Caco-2 (cell line): ENCODE data around the gene FAM107B. TPM values are rescaled to one million over a fixed set of nuclear protein-coding genes. Genes with fewer than 3 reads are reported as not detected.

ENCODE experiments used
- BruUV-seq: library from RNA; stranded (reverse); fragments of 400-500 nt; replicated peaks from 2 replicates; lab custom pipeline; 2021; lab: Mats Ljungman, UMichigan
- CTCF ChIA-PET: fragments of 300-600 bp; sonication (Branson Sonifier 250); formaldehyde crosslinking; loops from one replicate; lab custom pipeline; 2022; ENCODE audit warnings: antibody characterized with exemption; lab: Charles Lee
- POLR2A ChIA-PET: fragments of 300-600 bp; sonication (Branson Sonifier 250); formaldehyde crosslinking; loops from one replicate; lab custom pipeline; 2022; ENCODE audit warnings: antibody characterized with exemption; lab: Charles Lee
- DNase-seq, 2 experiments: peaks; one replicate each; pipeline versions ENCODE4 v3.0.0 to v3.0.0-alpha.2; 2020 to 2022
- H3K27me3 ChIP-seq: replicated peaks from 2 replicates; pipeline ENCODE4 v1.6.0; 2011; ENCODE audit warnings: low read length; ENCODE audit not compliant: control insufficient read depth, insufficient read depth
- H3K36me3 ChIP-seq: 2 replicates; pipeline ENCODE4 v1.5.1; 2011; ENCODE audit warnings: low read length; ENCODE audit not compliant: control insufficient read depth, insufficient read depth
- H3K4me1 ChIP-seq: fragments of 250-450 bp; sonication (Bioruptor Pico); 2 replicates; pipeline ENCODE4 v1.5.1; 2020; ENCODE audit warnings: mild to moderate bottlenecking
- H3K4me3 ChIP-seq: 2 replicates; pipeline ENCODE4 v1.5.1; 2011; ENCODE audit warnings: low read depth, mild to moderate bottlenecking, control low read depth, low read length
- H3K9me3 ChIP-seq: fragments of 250-450 bp; sonication (Bioruptor Pico); 2 replicates; pipeline ENCODE4 v1.5.1; 2020; ENCODE audit warnings: mild to moderate bottlenecking, moderate library complexity
- H3K27ac Mint-ChIP-seq: one replicate; pipeline ENCODE4 v1.8.0; 2022; ENCODE audit warnings: mixed read lengths; ENCODE audit not compliant: unreplicated experiment
- H3K27me3 Mint-ChIP-seq: one replicate; pipeline ENCODE4 v1.8.0; 2022; ENCODE audit warnings: mixed read lengths; ENCODE audit not compliant: insufficient read depth, unreplicated experiment
- H3K36me3 Mint-ChIP-seq: one replicate; pipeline ENCODE4 v1.8.0; 2022; ENCODE audit warnings: mild to moderate bottlenecking, mixed read lengths; ENCODE audit not compliant: insufficient read depth, unreplicated experiment
- H3K4me1 Mint-ChIP-seq: one replicate; pipeline ENCODE4 v1.8.0; 2022; ENCODE audit warnings: low read depth, mixed read lengths; ENCODE audit not compliant: unreplicated experiment
- H3K4me3 Mint-ChIP-seq: one replicate; pipeline ENCODE4 v1.8.0; 2022; ENCODE audit warnings: mild to moderate bottlenecking, moderate library complexity, mixed read lengths; ENCODE audit not compliant: unreplicated experiment
- H3K9me3 Mint-ChIP-seq: one replicate; pipeline ENCODE4 v1.8.0; 2022; ENCODE audit warnings: mixed read lengths; ENCODE audit not compliant: unreplicated experiment
- intact Hi-C: fragments of 100-400 bp; cut with micrococcal nuclease; formaldehyde crosslinking; loops from one replicate; pipeline ENCODE4 v1.10.0; 2022; ENCODE audit not compliant: unreplicated experiment
- total RNA-seq: library from RNA; stranded (reverse); gene quantifications from 2 replicates; pipeline ENCODE4 v1.2.3, GENCODE V29; 2022
- TF ChIP-seq, protein P1 (sequence below), 2 experiments: fragments of 200-600 bp in 1 of 2; IDR thresholded peaks; 1 replicate in 1 of 2; 2 replicates in 1 of 2; pipeline versions ENCODE4 v1.5.1 to v1.8.0; 2011 to 2022; ENCODE audit warnings: antibody characterized with exemption in 1 of 2, control low read depth in 1 of 2, inconsistent platforms in 1 of 2, low read depth in 1 of 2, low read length in 1 of 2, mild to moderate bottlenecking in 1 of 2, moderate library complexity in 1 of 2; ENCODE audit not compliant: insufficient read depth in 1 of 2, severe bottlenecking in 1 of 2, unreplicated experiment in 1 of 2

FAM107B gene
- total RNA-seq, 1 experiment from 2014 or later, result 206 TPM

DNA sequence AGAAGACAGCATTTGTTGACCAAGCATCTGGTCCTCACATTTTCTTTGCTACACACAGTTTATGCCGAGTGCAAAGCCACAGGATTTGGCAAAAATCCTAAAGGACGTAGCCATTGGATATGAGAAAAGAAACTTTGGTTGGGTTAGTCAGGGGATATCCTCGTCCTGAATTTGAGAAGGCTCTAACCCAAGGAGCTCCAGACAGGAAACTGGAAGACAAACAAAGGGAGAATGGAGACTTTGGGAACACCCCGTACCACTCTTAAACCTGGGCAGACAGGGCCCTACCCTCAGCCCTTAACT lies 297.3 kb downstream of the FAM107B start:
- Mint-ChIP-seq H3K9me3 (no peaks in the 10 kb centered on the region), H3K4me3 (no peak overlapping the region), H3K4me1 (no peaks in the 10 kb centered on the region), H3K27me3 (peaks cover 3% of the 10 kb centered on the region), H3K36me3 (no peaks in the 10 kb centered on the region), H3K27ac (peak overlapping the region; percentile 21)
- intact Hi-C loops, result loop anchor here (5.0 kb wide), 2 partner anchors 100 to 690 kb away; no protein-coding TSS in a partner anchor
- Histone ChIP-seq H3K4me1 (peaks cover 4% of the 10 kb centered on the region; the same call in 1 of the 2 replicates), H3K9me3 (0 out of 2 replicates have a peak, but pooled peaks cover 9% of the 10 kb centered on the region), H3K36me3 (no peaks in the 10 kb centered on the region), H3K27me3 (no peaks in the 10 kb centered on the region), H3K4me3 (no peak overlapping the region)
- CTCF ChIA-PET, result interaction anchor here (1.0 to 1.8 kb wide), 2 partner anchors 92 to 280 kb away, joined by 3 to 4 read pairs; no protein-coding TSS in a partner anchor
- TF ChIP-seq, protein P1, sequence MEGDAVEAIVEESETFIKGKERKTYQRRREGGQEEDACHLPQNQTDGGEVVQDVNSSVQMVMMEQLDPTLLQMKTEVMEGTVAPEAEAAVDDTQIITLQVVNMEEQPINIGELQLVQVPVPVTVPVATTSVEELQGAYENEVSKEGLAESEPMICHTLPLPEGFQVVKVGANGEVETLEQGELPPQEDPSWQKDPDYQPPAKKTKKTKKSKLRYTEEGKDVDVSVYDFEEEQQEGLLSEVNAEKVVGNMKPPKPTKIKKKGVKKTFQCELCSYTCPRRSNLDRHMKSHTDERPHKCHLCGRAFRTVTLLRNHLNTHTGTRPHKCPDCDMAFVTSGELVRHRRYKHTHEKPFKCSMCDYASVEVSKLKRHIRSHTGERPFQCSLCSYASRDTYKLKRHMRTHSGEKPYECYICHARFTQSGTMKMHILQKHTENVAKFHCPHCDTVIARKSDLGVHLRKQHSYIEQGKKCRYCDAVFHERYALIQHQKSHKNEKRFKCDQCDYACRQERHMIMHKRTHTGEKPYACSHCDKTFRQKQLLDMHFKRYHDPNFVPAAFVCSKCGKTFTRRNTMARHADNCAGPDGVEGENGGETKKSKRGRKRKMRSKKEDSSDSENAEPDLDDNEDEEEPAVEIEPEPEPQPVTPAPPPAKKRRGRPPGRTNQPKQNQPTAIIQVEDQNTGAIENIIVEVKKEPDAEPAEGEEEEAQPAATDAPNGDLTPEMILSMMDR (IDR thresholded peaks at IDR 0.05; ENCODE audit: insufficient read depth in 1 of 2, low read depth in 1 of 2, low read length in 1 of 2, severe bottlenecking in 1 of 2, unreplicated experiment in 1 of 2), result no peak
- BruUV-seq, result no TSS peak
- no peak for DNase-seq
- POLR2A ChIA-PET, result no interaction called here

DNA sequence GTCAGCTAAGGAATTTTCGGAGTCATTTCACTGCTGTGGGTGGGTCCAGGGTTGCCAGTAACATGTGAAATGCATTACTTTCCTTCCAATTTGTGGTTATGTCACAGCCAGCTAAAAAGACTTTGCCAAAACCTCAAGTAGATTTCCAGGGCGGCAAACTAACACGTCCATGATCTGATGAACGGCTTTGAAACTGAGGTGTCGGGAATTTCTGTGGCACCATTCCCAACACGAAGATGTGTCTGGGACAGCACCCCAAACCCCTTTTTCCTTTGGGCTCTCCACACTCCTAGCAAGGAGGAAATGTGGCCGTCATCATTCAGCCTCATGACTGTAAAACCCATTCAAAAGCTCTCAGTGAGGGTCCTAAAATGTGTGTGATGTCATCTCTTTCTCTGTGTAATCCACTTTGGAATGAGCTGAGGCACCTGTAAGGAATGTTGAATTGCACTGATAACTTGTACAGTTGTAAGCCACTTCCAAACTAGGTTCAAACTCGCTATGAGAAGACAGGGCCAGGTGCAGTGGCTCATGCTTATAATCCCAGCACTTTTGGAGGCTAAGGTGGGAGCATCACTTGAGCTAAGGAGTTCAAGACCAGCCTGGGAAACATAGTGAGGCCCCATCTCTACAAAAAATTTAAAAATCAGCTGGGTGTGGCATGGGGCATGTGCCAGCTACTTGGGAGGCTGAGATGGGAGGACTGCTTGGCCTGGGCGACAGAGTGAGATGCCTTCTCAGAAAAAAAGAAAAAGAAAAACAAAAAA lies 297.9 kb downstream of the FAM107B start:
- intact Hi-C loops, result loop anchor here (5.0 kb wide), 2 partner anchors 100 to 690 kb away; no protein-coding TSS in a partner anchor
- Histone ChIP-seq H3K4me3 (no peak overlapping the region), H3K9me3 (0 out of 2 replicates have a peak, but pooled peaks cover 9% of the 10 kb centered on the region), H3K27me3 (no peaks in the 10 kb centered on the region), H3K36me3 (no peaks in the 10 kb centered on the region), H3K4me1 (peaks cover 4% of the 10 kb centered on the region; the same call in 1 of the 2 replicates)
- H3K36me3 Mint-ChIP-seq, result no peaks in the 10 kb centered on the region
- H3K27ac Mint-ChIP-seq, result peak overlapping the region; percentile 21
- TF ChIP-seq, protein P1 (IDR thresholded peaks at IDR 0.05; ENCODE audit: insufficient read depth in 1 of 2, low read depth in 1 of 2, low read length in 1 of 2, severe bottlenecking in 1 of 2, unreplicated experiment in 1 of 2), result no peak
- BruUV-seq, result no TSS peak
- H3K4me1 Mint-ChIP-seq, result no peaks in the 10 kb centered on the region
- ChIA-PET POLR2A (no interaction called here), CTCF (interaction anchor here (1.0 kb wide), 1 partner anchor 280 kb away, joined by 3 read pairs; no protein-coding TSS in a partner anchor)
- no peak for DNase-seq
- H3K4me3 Mint-ChIP-seq, result no peak overlapping the region
- no peaks in the 10 kb centered on the region for H3K9me3 Mint-ChIP-seq
- peaks cover 3% of the 10 kb centered on the region for H3K27me3 Mint-ChIP-seq

- DNase-seq, result no peak
- Mint-ChIP-seq H3K27ac (no peak overlapping the region), H3K4me3 (no peak overlapping the region), H3K36me3 (no peaks in the 10 kb centered on the region), H3K4me1 (no peaks in the 10 kb centered on the region), H3K9me3 (no peaks in the 10 kb centered on the region), H3K27me3 (peaks cover 3% of the 10 kb centered on the region)
- H3K27me3 ChIP-seq, result no peaks in the 10 kb centered on the region
- H3K9me3 ChIP-seq, result 0 out of 2 replicates have a peak, but pooled peaks cover 9% of the 10 kb centered on the region
- ChIA-PET CTCF (no interaction called here), POLR2A (no interaction called here)
- intact Hi-C loops, result loop anchor here (5.0 kb wide), 2 partner anchors 99 to 689 kb away; no protein-coding TSS in a partner anchor
- no TSS peak for BruUV-seq
- no peak overlapping the region for H3K4me3 ChIP-seq
- H3K4me1 ChIP-seq, result peaks cover 4% of the 10 kb centered on the region; the same call in 1 of the 2 replicates
- no peaks in the 10 kb centered on the region for H3K36me3 ChIP-seq
- TF ChIP-seq, protein P1 (IDR thresholded peaks at IDR 0.05; ENCODE audit: insufficient read depth in 1 of 2, low read depth in 1 of 2, low read length in 1 of 2, severe bottlenecking in 1 of 2, unreplicated experiment in 1 of 2), result no peak
Observed at GRCh38 chr10:14476006-14476405, 298.7 kb downstream of the FAM107B start.
